GM12873 (cell line): ENCODE data around the gene CNTNAP3B.
"Not testable (repeated sequence)": the region's sequence is repeated elsewhere in the genome, so short reads cannot be mapped to it uniquely, and the experiment has no call there.

Experiments used
- CTCF ChIP-seq: IDR thresholded peaks from 2 replicates; pipeline ENCODE4 v1.5.1; 2012; ENCODE audit warnings: low read depth, mild to moderate bottlenecking, moderate library complexity, low read length, control low read depth; ENCODE audit not compliant: insufficient read depth; ENCODE audit errors: missing control alignments

The CNTNAP3B gene

GRCh38 chr9:42129073-42129729 is at the start of gene CNTNAP3B:
CNTNAP3B (minus strand) TSS chr9:42129426; CDS start chr9:42129094, 332 bp downstream.
- not testable (repeated sequence) for TF ChIP-seq CTCF

GRCh38 chr9:42160299-42160698 is 31.1 kb upstream of the CNTNAP3B start:
- TF ChIP-seq CTCF: peak; percentile 26

- TF ChIP-seq CTCF: peak; percentile 8
These were observed 187.5 kb downstream of the CNTNAP3B start for GRCh38 chr9:41941738-41942137.
